Naive thymus-derived CD4-positive, alpha-beta T cell (primary cell): ENCODE results near the gene IMP3. TPM values are rescaled to one million over a fixed set of nuclear protein-coding genes. Genes with fewer than 3 reads are reported as not detected.

Source experiments
- ATAC-seq: fragments of 150-1000 bp; cut with Tn5 transposase; 2 replicates; pipeline ENCODE4 v1.10.0; 2021; ENCODE audit warnings: mild to moderate bottlenecking, moderate library complexity
- CTCF ChIA-PET: fragments of 350-600 bp; sonication (Branson Sonifier 250); formaldehyde crosslinking; loops from one replicate; lab custom pipeline; 2021; ENCODE audit warnings: antibody characterized with exemption; lab: Charles Lee
- POLR2A ChIA-PET: fragments of 350-600 bp; sonication (Branson Sonifier 250); formaldehyde crosslinking; loops from one replicate; lab custom pipeline; 2021; ENCODE audit warnings: antibody characterized with exemption, inconsistent platforms; lab: Charles Lee
- DNase-seq, 9 donors: peaks; one replicate each; pipeline versions ENCODE4 v3.0.0 to v3.0.0-alpha.2; 2020 to 2022; ENCODE audit warnings: mixed read lengths in 1 of 9
- H3K27ac ChIP-seq: one replicate; pipeline ENCODE4 v1.7.0; 2013; ENCODE audit warnings: mild to moderate bottlenecking, low read depth, low read length, moderate library complexity
- H3K27me3 ChIP-seq, 2 donors: one replicate each; pipeline ENCODE4 v1.7.0; 2013; ENCODE audit warnings: low read length in 2 of 2, mild to moderate bottlenecking in 2 of 2, moderate library complexity in 2 of 2; ENCODE audit not compliant: control insufficient read depth in 2 of 2, insufficient read depth in 2 of 2
- H3K36me3 ChIP-seq, 3 experiments: 1 replicate in 2 of 3; 2 replicates in 1 of 3; pipeline ENCODE4 v1.7.0; 2013; ENCODE audit warnings: low read length in 3 of 3, mild to moderate bottlenecking in 3 of 3, moderate library complexity in 1 of 3; ENCODE audit not compliant: insufficient read depth in 3 of 3, control insufficient read depth in 2 of 3
- H3K4me1 ChIP-seq, 2 donors: one replicate each; pipeline ENCODE4 v1.7.0; 2013; ENCODE audit warnings: low read length in 2 of 2, mild to moderate bottlenecking in 2 of 2, moderate library complexity in 1 of 2; ENCODE audit not compliant: control insufficient read depth in 2 of 2, insufficient read depth in 2 of 2
- H3K4me3 ChIP-seq: 2 replicates; pipeline ENCODE4 v1.7.0; 2013; ENCODE audit warnings: mild to moderate bottlenecking, low read length
- H3K9me3 ChIP-seq, 3 experiments: 1 replicate in 2 of 3; 2 replicates in 1 of 3; pipeline ENCODE4 v1.7.0; 2013; ENCODE audit warnings: low read length in 3 of 3; ENCODE audit not compliant: control insufficient read depth in 2 of 3
- H3K27ac Mint-ChIP-seq, 9 donors: one replicate each; pipeline ENCODE4 v1.8.0; 2020 to 2022; ENCODE audit warnings: mixed read lengths in 9 of 9, mild to moderate bottlenecking in 8 of 9, moderate library complexity in 5 of 9, inconsistent platforms in 2 of 9
- H3K27me3 Mint-ChIP-seq, 5 donors: one replicate each; pipeline ENCODE4 v1.8.0; 2021 to 2022; ENCODE audit warnings: mixed read lengths in 5 of 5, mild to moderate bottlenecking in 1 of 5
- H3K36me3 Mint-ChIP-seq, 5 donors: one replicate each; pipeline ENCODE4 v1.8.0; 2020 to 2022; ENCODE audit warnings: mixed read lengths in 5 of 5, mild to moderate bottlenecking in 3 of 5, inconsistent platforms in 1 of 5
- H3K4me1 Mint-ChIP-seq, 7 donors: one replicate each; pipeline ENCODE4 v1.8.0; 2020 to 2022; ENCODE audit warnings: mixed read lengths in 7 of 7, mild to moderate bottlenecking in 3 of 7, inconsistent platforms in 1 of 7
- H3K4me3 Mint-ChIP-seq, 10 donors: one replicate each; pipeline ENCODE4 v1.8.0; 2020 to 2022; ENCODE audit warnings: mild to moderate bottlenecking in 10 of 10, mixed read lengths in 10 of 10, moderate library complexity in 6 of 10, inconsistent platforms in 2 of 10
- H3K9me3 Mint-ChIP-seq, 11 donors: one replicate each; pipeline ENCODE4 v1.8.0; 2020 to 2022; ENCODE audit warnings: mixed read lengths in 11 of 11, mild to moderate bottlenecking in 4 of 11, inconsistent platforms in 1 of 11, moderate library complexity in 1 of 11
- intact Hi-C, 2 donors: fragments of 100-400 bp; cut with micrococcal nuclease; formaldehyde crosslinking; loops; one replicate each; pipeline ENCODE4 v1.15.1; 2023
- polyA plus RNA-seq, 2 donors: library from polyadenylated mRNA; unstranded; fragments of 300-500 nt; fragmentation: Illumina TruSeq; gene quantifications; one replicate each; pipeline ENCODE4 v1.2.3, GENCODE V29; 2021
- total RNA-seq, 6 experiments: library from RNA in 5 of 6; stranded (reverse) in 5 of 6; gene quantifications; 1 replicate in 5 of 6; 2 replicates in 1 of 6; pipeline ENCODE4 v1.2.3 and lab custom pipeline; 2021 to 2026

Gene IMP3
- total and polyA plus RNA-seq, 7 experiments from 2014 or later: 32.3 to 325 (median 97.6) TPM

GRCh38 chr15:75646112-75646943 lies 6.3 kb upstream of the IMP3 start:
- Histone ChIP-seq H3K27me3 (no peaks in the 10 kb centered on the region), H3K27ac (peak overlapping the region; percentile 68), H3K4me1 (peaks cover 6 to 10% of the 10 kb centered on the region in 2 donors), H3K4me3 (peak overlapping the region; percentile 82), H3K36me3 (no peaks in the 10 kb centered on the region), H3K9me3 (no peaks in the 10 kb centered on the region)
- H3K4me1 Mint-ChIP-seq: peaks cover 3 to 42% (median 30%) of the 10 kb centered on the region in 7 donors
- H3K4me3 Mint-ChIP-seq: peak overlapping the region; percentile 80 to 91 (median 86)
- H3K27me3 Mint-ChIP-seq: peaks cover 0 to 9% (median 0%) of the 10 kb centered on the region in 5 donors
- H3K9me3 Mint-ChIP-seq: no peaks in the 10 kb centered on the region
- ChIA-PET POLR2A (interaction anchor here (0.6 to 2.3 kb wide), 10 partner anchors 21 to 1185 kb away, joined by 3 to 17 read pairs (median 4); partner anchors contain the start of genes MAN2C1, SIN3A, SNUPN and UBL7), CTCF (interaction anchor here (0.8 to 1.6 kb wide), 4 partner anchors 38 to 278 kb away, joined by 3 to 5 read pairs (median 4); no protein-coding TSS in a partner anchor)
- DNase-seq: no peak
- ATAC-seq: no peak
- no peaks in the 10 kb centered on the region for H3K36me3 Mint-ChIP-seq
- intact Hi-C loops: loop anchor here (10.0 kb wide), 3 partner anchors 258 to 1032 kb away; partner anchors contain the start of genes CLK3 (in 1 of the 2), CSK (in 1 of the 2) and FBXO22 (in 1 of the 2)
- H3K27ac Mint-ChIP-seq: peak overlapping the region in 8 of 9 donors; percentile 44 to 88 (median 75)

- Mint-ChIP-seq H3K4me1 (peaks cover 8 to 33% (median 27%) of the 10 kb centered on the region in 7 donors), H3K27me3 (peaks cover 0 to 9% (median 0%) of the 10 kb centered on the region in 5 donors), H3K27ac (peak overlapping the region in 2 of 9 donors; percentile 63 to 66), H3K9me3 (no peaks in the 10 kb centered on the region), H3K4me3 (peak overlapping the region in 1 of 10 donors; percentile 51), H3K36me3 (peaks cover 0 to 2% (median 0%) of the 10 kb centered on the region in 5 donors)
- no peaks in the 10 kb centered on the region for H3K27me3 ChIP-seq
- peaks cover 9 to 10% of the 10 kb centered on the region in 2 donors for H3K4me1 ChIP-seq
- no peaks in the 10 kb centered on the region for H3K9me3 ChIP-seq
- peaks cover 0 to 5% (median 0%) of the 10 kb centered on the region in 3 experiments for H3K36me3 ChIP-seq
- ChIA-PET POLR2A (interaction anchor here (0.8 to 1.5 kb wide), 2 partner anchors 19 to 136 kb away, joined by 3 to 4 read pairs; partner anchors contain the start of gene SNUPN), CTCF (no interaction called here)
- intact Hi-C loops: loop anchor here (5.0 to 10.0 kb wide), 6 partner anchors 260 to 1778 kb away; partner anchors contain the start of genes ARID3B (in 1 of the 2), C15orf39 (in 1 of the 2), CLK3 (in 1 of the 2) and CSK (in 1 of the 2)
- ATAC-seq: no peak
- DNase-seq: no peak
- no peak overlapping the region for H3K4me3 ChIP-seq
- no peak overlapping the region for H3K27ac ChIP-seq
Observed at GRCh38 chr15:75644376-75644775, 4.4 kb upstream of the IMP3 start.

GRCh38 chr15:75641603-75642002 lies 1.6 kb upstream of the IMP3 start:
- H3K4me3 Mint-ChIP-seq: no peak overlapping the region
- H3K27me3 Mint-ChIP-seq: peaks cover 0 to 3% (median 0%) of the 10 kb centered on the region in 5 donors

GRCh38 chr15:75641179-75641503 lies 1.1 kb upstream of the IMP3 start:
- no peaks in the 10 kb centered on the region for H3K27me3 Mint-ChIP-seq
- H3K4me3 Mint-ChIP-seq: peak overlapping the region; percentile 84 to 98 (median 95)
- Histone ChIP-seq H3K36me3 (peaks cover 0 to 14% (median 0%) of the 10 kb centered on the region in 3 experiments), H3K4me3 (no peak overlapping the region), H3K9me3 (no peaks in the 10 kb centered on the region), H3K4me1 (peaks cover 23 to 24% of the 10 kb centered on the region in 2 donors), H3K27ac (peak overlapping the region; percentile 85), H3K27me3 (no peaks in the 10 kb centered on the region)
- H3K27ac Mint-ChIP-seq: peak overlapping the region; percentile 39 to 98 (median 96)
- ChIA-PET CTCF (interaction anchor here (0.7 to 3.8 kb wide), 12 partner anchors 15 to 294 kb away, joined by 3 to 57 read pairs (median 6); partner anchors contain the start of genes MAN2C1 and SNUPN), POLR2A (interaction anchor here (0.7 to 7.3 kb wide), 19 partner anchors 10 to 440 kb away, joined by 3 to 175 read pairs (median 8); partner anchors contain the start of genes C15orf39, MAN2C1, NEIL1 and PTPN9)
- H3K9me3 Mint-ChIP-seq: no peaks in the 10 kb centered on the region
- ATAC-seq (no peak), DNase-seq (no peak)
- peaks cover 0 to 18% (median 3%) of the 10 kb centered on the region in 5 donors for H3K36me3 Mint-ChIP-seq
- intact Hi-C loops: loop anchor here (1.0 to 10.0 kb wide), 10 partner anchors 34 to 1781 kb away; partner anchors contain the start of genes ARID3B (in 1 of the 2), C15orf39 (in 1 of the 2), CLK3 (in 1 of the 2) and CSK (in 1 of the 2)
- H3K4me1 Mint-ChIP-seq: peaks cover 29 to 46% (median 40%) of the 10 kb centered on the region in 7 donors

More at GRCh38 chr15:75641603-75642002, 1.6 kb upstream of the IMP3 start:
- no peaks in the 10 kb centered on the region for H3K9me3 ChIP-seq
- ATAC-seq (no peak), DNase-seq (no peak)
- Mint-ChIP-seq H3K9me3 (no peaks in the 10 kb centered on the region), H3K36me3 (peaks cover 0 to 18% (median 3%) of the 10 kb centered on the region in 5 donors), H3K27ac (peak overlapping the region in 2 of 9 donors; percentile 4 to 48), H3K4me1 (peaks cover 27 to 49% (median 43%) of the 10 kb centered on the region in 7 donors)
- H3K27ac ChIP-seq: no peak overlapping the region
- intact Hi-C loops: loop anchor here (1.0 to 10.0 kb wide), 10 partner anchors 35 to 1781 kb away; partner anchors contain the start of genes ARID3B (in 1 of the 2), C15orf39 (in 1 of the 2), CLK3 (in 1 of the 2) and CSK (in 1 of the 2)
- peaks cover 0 to 14% (median 0%) of the 10 kb centered on the region in 3 experiments for H3K36me3 ChIP-seq
- H3K27me3 ChIP-seq: no peaks in the 10 kb centered on the region
- ChIA-PET CTCF (interaction anchor here (0.6 to 3.8 kb wide), 12 partner anchors 10 to 600 kb away, joined by 3 to 57 read pairs (median 5); partner anchors contain the start of gene MAN2C1), POLR2A (interaction anchor here (0.7 to 7.3 kb wide), 15 partner anchors 10 to 274 kb away, joined by 3 to 175 read pairs (median 11); partner anchors contain the start of genes MAN2C1, PTPN9, SIN3A and SNUPN)
- peaks cover 24 to 25% of the 10 kb centered on the region in 2 donors for H3K4me1 ChIP-seq
- no peak overlapping the region for H3K4me3 ChIP-seq

GRCh38 chr15:75640483-75641178 lies 607 bp upstream of the IMP3 start:
- CTCF ChIA-PET: interaction anchor here (1.0 to 3.8 kb wide), 12 partner anchors 15 to 293 kb away, joined by 3 to 57 read pairs (median 6); partner anchors contain the start of genes MAN2C1 and SNUPN

More at GRCh38 chr15:75640483-75641178, 607 bp upstream of the IMP3 start:
- DNase-seq: peak in 8 of 9 donors; percentile 44 to 78 (median 72)
- H3K4me1 Mint-ChIP-seq: peaks cover 33 to 49% (median 41%) of the 10 kb centered on the region in 7 donors
- intact Hi-C loops: loop anchor here (1.0 to 10.0 kb wide), 18 partner anchors 15 to 1782 kb away; partner anchors contain the start of genes MAN2C1 (in 2 of the 2), PTPN9 (in 2 of the 2), SNUPN (in 2 of the 2) and ARID3B (in 1 of the 2)
- H3K9me3 ChIP-seq: no peaks in the 10 kb centered on the region
- H3K27ac ChIP-seq: peak overlapping the region; percentile 85
- H3K36me3 Mint-ChIP-seq: peaks cover 0 to 18% (median 3%) of the 10 kb centered on the region in 5 donors
- no peaks in the 10 kb centered on the region for H3K27me3 ChIP-seq
- peak overlapping the region; percentile 97 for H3K4me3 ChIP-seq
- ATAC-seq: peak; percentile 49
- H3K9me3 Mint-ChIP-seq: no peaks in the 10 kb centered on the region
- H3K27me3 Mint-ChIP-seq: no peaks in the 10 kb centered on the region
- H3K36me3 ChIP-seq: peaks cover 0 to 14% (median 0%) of the 10 kb centered on the region in 3 experiments
- peaks cover 23 to 24% of the 10 kb centered on the region in 2 donors for H3K4me1 ChIP-seq
- peak overlapping the region; percentile 39 to 98 (median 96) for H3K27ac Mint-ChIP-seq
- POLR2A ChIA-PET: interaction anchor here (0.7 to 7.3 kb wide), 25 partner anchors 10 to 617 kb away, joined by 3 to 175 read pairs (median 6); partner anchors contain the start of genes C15orf39, MAN2C1, NEIL1 and PPCDC
- peak overlapping the region; percentile 84 to 98 (median 95) for H3K4me3 Mint-ChIP-seq
